ENCODE measurements around the gene SDK2.
A peak's percentile ranks its signal among the peaks of the same experiment; 100 is the strongest.
"Not testable (repeated sequence)": the region's sequence is repeated elsewhere in the genome, so short reads cannot be mapped to it uniquely, and the experiment has no call there.

The SDK2 gene

GRCh38 chr17:73343739-73344454 is 300.3 kb downstream of the SDK2 start:
- no peak for DNase-seq (ENCODE audit: low read depth)

- no peak for DNase-seq (ENCODE audit: low read depth)
Measured at GRCh38 chr17:73343168-73343634, 301.0 kb downstream of the SDK2 start.

DNA sequence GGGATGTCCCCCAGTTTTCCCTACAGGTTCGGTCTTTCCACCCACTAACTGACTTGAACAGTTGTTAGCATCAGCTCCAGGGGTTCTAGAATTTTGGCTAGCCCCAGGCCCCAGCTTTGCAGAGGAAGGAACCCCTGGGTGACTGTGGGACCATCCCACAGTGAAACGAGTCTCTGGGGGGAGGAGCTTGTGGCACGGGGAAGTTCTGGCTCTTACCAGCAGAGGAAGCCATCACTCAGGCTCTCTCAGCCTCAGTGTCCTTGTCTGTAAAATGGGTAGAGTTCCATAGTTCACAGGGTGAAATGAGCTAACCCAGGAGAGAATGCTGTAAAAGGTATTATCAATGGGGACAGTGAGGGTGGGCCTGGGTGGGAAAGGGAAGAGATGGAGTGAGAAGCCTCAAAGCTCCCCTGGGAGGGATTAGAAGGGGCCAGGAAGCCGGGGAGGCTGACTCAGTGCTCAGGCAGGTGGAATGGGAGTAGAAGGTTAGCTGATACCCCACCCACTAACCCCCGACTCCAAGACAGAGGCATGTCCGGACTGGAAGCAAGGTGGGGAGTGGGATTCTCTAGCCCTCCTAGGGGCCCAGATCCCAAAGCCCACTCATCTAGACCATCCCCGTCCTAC is 301.6 kb downstream of the SDK2 start:
- DNase-seq (ENCODE audit: low read depth), result no peak

- DNase-seq (ENCODE audit: low read depth), result no peak
Measured at GRCh38 chr17:73342050-73342522, 302.2 kb downstream of the SDK2 start.

DNA sequence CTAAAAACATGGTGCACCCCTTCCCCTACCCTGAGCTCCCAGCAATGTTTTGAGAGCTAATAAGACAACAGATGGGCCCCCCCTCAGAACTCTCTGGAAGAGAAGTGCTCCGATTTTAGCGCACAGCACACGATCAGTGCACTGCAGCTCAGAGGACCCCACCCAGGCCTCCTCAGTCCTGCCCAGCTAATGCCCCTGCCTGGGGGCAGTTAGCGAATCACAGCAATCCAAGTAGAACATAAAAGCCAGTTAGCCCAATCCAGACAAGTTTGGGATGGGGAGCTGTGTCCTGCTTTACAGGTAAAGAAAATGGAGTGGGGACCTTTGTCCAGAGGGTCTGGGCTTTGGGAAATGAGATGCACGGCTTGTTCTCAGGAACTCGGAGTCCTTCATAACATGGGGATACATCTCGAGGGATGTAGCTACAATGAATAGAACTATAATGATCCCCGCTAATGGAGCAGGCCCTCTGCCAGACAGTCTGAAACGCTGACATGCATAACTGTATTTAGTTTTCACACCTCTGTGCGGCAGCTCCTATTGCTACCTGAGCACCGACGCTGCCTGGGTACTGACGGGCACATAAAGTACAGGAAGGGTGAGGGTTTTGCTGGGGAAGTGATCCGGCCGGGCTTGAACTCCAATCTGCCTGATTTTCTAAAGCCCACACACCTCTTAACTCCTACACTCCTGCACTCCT is 302.7 kb downstream of the SDK2 start:
- no peak for DNase-seq (ENCODE audit: low read depth)

DNA sequence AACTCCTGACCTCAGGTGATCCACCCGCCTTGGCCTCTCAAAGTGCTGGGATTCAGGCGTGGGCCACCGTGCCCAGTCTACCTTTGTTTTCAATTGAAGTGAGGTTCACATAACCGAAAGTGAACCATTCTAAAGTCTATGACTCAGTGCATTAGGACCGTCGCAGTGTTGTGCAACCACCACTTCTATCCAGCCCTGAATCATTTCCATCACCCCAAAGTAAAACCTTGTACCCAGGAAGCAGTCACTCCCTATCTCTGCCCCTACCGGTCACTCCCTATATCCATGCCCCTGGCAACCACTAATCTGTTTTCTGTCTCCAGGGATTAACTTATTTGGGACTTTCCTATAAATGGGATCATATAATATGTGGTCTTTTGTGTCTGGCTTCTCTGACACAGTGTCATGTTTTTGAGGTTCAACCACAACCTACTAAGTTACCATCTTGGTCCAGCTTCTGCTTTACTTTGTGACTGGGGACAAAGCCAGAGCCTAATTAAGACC is 304.1 kb downstream of the SDK2 start:
- peak; percentile 39 for DNase-seq (ENCODE audit: low read depth)

- DNase-seq (ENCODE audit: low read depth), result no peak
Measured at GRCh38 chr17:73338566-73339197, 305.6 kb downstream of the SDK2 start.

- no peak for DNase-seq (ENCODE audit: low read depth)
Measured at GRCh38 chr17:73338050-73338521, 306.2 kb downstream of the SDK2 start.

DNA sequence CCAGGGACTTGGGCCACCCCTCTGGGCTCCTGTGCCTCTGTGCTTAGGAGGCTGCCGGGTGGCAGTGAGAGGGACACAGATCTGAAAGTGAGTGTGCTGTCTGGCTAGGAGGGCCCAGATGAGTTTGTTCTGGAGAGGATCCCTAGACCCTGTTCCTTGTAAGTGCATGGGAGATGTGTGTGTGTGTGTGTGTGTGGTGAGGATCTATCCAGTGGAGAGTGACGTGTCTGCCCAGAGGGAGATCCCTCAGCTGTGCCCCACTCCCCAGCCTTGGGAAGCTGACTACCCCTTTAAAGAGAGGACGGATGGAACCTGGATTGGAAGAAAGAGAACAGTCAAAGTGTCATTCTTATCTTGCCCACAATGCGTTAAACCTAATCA is 306.9 kb downstream of the SDK2 start:
- DNase-seq (ENCODE audit: low read depth), result no peak

GRCh38 chr17:73336408-73337329 is 307.6 kb downstream of the SDK2 start:
- DNase-seq (ENCODE audit: low read depth), result no peak

DNA sequence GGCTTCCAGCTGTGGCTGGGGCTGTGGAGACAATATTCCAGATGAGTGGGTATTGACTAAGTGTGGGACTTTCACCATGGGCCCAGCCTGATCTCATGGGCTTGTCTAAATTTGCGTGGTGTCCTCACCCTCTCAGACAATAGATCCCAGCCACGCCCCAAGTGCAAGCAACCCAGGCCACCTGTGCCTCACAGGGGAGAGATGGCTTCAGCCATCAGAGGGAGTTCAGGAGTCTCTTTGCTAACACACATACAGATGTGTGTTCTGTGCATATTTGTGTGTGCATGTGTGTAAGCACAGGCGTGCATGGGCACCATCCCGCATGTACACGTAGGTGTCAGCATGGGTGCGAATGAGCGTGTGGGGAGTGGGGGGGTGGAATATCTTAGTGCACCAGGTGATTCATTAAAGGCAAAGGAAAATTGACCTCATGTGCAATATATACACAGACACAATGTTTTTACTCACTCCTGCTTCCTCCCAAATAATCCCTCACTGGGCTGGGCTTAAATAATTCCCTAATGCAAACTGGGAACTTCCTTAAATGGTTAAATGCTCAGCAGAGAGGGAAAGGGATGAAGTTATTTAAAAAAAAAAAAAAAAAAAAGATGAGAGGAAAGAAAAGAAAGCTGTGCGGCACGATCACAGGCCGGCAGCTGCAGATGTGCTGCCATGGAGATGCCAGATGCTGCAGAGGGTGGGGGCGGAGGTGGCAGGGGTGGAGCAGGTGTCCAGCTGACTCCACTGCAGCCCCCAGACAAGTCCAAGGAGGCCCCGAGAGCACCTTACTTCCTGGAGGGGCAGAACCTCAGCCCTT is 308.4 kb downstream of the SDK2 start:
- no peak for DNase-seq (ENCODE audit: low read depth)

GRCh38 chr17:73334771-73335513 is 309.3 kb downstream of the SDK2 start:
- DNase-seq (ENCODE audit: low read depth), result no peak

DNA sequence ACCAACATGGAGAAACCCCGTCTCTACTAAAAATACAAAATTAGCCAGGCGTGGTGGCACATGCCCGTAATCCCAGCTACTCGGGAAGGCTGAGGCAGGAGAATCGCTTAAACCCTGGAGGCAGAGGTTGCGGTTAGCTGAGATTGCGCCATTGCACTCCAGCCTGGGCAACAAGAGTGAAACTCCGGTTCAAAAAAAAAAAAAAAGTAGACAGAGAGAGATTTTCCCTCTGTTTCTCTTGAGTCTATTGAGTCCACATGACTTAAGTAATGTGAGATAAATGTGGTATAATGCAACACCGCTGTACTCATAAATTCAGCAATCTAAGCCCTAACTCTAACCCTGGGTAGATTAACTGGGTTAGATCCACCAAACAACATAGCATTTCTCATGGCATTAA is 310.8 kb downstream of the SDK2 start:
- not testable (repeated sequence) for DNase-seq (ENCODE audit: low read depth)

- DNase-seq (ENCODE audit: low read depth), result no peak
Measured at GRCh38 chr17:73331060-73331459, 313.2 kb downstream of the SDK2 start.

DNA sequence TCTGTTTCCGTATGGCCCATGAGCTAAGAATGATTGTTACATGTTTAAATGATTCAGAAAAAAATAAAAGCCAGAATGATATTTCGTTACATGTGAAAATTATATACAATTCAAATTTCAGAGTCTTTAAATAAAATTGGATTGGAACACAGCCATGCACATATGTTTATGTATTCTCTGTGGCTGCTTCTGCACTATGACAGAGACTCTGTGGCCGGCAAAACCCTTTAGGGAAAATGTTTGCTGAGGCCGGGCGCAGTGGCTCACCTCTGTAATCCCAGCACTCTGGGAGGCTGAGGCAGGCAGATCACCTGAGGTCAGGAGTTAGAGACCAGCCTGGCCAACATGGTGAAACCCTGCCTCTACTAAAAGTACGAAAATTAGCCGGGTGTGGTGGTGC is 316.6 kb downstream of the SDK2 start:
- no peak for DNase-seq (ENCODE audit: low read depth)

DNA sequence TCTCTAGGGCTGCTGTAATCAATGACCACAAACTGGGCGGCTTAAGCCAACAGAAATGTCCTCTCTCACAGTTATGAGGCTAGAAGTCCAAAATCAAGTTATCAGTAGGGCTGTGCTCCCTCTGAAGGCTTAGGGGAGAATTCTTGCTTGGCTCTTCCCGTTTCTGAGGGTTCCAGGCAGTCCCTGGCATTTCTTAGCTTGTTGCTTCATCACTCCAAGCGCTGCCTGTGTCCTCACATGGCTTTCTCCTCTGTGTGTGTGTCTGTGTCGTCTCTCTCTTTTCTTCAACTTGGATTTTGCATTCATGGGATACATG is 318.8 kb downstream of the SDK2 start:
- no peak for DNase-seq (ENCODE audit: low read depth)

DNA sequence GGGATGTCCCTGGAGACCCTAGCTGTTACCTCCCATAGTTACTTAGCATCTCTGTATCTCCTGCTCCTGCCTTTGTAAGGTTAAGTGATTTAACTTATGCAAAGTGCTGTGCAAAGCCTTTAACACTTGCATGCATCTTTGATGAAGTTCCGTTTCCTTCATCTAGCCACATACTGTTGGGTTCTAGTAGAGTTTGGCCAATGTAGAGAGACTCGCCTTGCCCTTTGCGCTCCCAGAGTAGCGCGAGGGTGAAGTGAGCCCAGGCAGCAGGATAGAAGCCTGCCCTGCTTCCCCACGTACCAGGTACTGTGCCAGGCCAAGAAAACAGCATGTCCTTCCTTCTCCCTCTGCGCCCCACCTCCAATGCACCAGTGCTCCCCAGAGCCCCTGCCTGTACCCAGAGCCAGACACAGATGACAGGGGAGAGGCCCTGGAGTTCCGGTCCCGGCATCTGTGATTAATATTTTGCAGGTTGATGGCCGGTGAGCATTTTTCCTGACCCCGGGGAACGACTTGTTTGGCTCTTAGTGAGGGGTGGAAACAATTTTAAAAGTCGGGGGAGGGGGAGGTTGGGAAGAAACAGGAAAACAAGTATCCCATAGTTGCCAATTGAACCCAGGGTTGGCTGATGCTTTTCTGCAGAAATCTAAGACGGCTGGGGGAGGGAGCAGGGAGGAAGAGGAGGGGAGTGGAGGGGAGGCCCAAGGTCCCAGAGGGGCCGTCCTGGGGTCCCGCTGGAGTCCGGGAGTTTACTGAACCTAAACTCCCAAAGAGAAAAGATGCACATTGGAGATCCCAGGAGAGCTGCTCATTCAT is 319.3 kb downstream of the SDK2 start:
- DNase-seq (ENCODE audit: low read depth), result no peak

DNA sequence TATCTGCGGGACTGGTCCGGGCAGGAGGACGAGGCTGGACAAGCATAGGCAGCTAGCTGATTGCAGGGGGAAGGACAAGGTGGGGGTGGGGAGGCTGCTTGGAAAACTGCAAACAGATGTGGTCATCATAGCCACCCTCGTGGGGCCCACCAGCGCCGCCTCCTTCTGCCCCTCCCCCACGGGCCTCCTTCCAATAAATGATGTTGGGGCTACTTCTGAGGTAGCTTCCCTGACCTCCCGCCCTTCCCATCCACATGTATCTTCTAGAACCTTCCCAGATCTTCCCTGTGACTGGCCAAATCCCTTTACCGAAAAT is 320.1 kb downstream of the SDK2 start:
- no peak for DNase-seq (ENCODE audit: low read depth)
